ENCODE measurements around the gene TDRD9. TPM values are rescaled to one million over a fixed set of nuclear protein-coding genes. Genes with fewer than 3 reads are reported as not detected.

The TDRD9 gene
- 10.1 and 20.3 TPM in 2 replicates for polyA plus RNA-seq

GRCh38 chr14:103928011-103928890, at the start of gene TDRD9:
TDRD9 (plus strand) TSS chr14:103928456; CDS start chr14:103928510, 54 bp downstream.

DNA sequence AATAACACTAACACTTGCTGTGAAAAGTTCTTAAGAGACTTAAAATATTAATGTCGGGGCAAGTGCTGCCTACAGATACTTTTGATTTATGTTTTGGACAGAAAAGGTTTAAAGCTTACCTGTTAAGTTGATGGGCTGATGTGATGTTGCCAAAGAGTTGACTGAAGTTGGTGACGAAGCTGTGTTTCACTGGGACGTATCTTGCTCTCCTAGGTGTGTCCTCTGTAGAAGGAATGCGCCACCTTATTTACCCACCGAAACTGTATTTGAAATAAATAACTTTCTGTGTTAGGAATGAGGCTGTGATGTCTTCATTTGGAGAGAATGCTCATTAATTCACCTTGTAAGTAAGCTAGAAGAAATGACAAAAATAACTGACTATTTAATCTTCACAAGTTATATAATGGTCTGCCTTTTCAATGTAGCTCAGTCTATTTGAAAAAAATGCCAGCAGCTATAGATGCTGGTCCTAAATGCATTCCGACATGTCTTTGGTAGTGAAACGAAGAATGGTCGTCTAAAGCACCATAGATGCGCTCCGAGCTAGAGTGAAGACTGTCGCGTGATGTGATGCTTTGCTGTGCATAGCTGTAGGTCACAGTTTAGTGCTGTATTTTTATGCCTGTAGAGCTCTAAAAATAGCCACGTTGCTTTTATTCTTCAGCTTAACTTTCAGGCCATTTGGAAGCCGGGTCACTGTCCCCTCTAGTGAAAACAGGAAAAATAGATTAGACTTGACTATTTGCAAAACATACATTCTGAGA, 13.9 kb downstream of the TDRD9 start, which contains the start of gene RD3L:
Gene RD3L (minus strand): TSS at position 557 of the 764 bp plus-strand sequence. CDS start 834 bp downstream, outside the sequence.

GRCh38 chr14:104085032-104085888, 157.0 kb downstream of the TDRD9 start, which contains the start of gene ASPG:
ASPG (plus strand) TSS chr14:104085700; CDS start chr14:104085771, 71 bp downstream.

Other genes with a start within 250 kb of the TDRD9 start
- not detected in 2 replicates for gene XRCC3, start 213.0 kb upstream of the TDRD9 start, polyA plus RNA-seq
- gene ZFYVE21, start 212.6 kb upstream of the TDRD9 start, polyA plus RNA-seq, result 33.5 and 39.3 TPM in 2 replicates
- 2.9 and 5.8 TPM in 2 replicates for gene PPP1R13B, start 80.9 kb upstream of the TDRD9 start, polyA plus RNA-seq
- 3.6 and 6.3 TPM in 2 replicates for gene RD3L, start 14.1 kb downstream of the TDRD9 start, polyA plus RNA-seq
- not detected in 2 replicates for gene ASPG, start 157.2 kb downstream of the TDRD9 start, polyA plus RNA-seq
- gene KIF26A, start 210.1 kb downstream of the TDRD9 start, polyA plus RNA-seq, result not detected in 2 replicates